Gastroesophageal sphincter (tissue), 3 donors: ENCODE measurements around the gene SMARCA4.

ENCODE experiments used
- CTCF ChIP-seq, 4 experiments: fragments of 200-600 bp in 2 of 4; fragments of 450-650 bp in 2 of 4; sonication (generic) in 1 of 4; IDR thresholded peaks; one replicate each; pipeline ENCODE4 v1.5.1; 2017 to 2019; ENCODE audit warnings: antibody characterized with exemption in 4 of 4, mild to moderate bottlenecking in 2 of 4, moderate library complexity in 2 of 4
- EP300 ChIP-seq: sonication (generic); formaldehyde crosslinking; IDR thresholded peaks from one replicate; pipeline ENCODE4 v1.6.1; 2017; ENCODE audit warnings: antibody characterized with exemption, mild to moderate bottlenecking
- POLR2A ChIP-seq, 2 donors: fragments of 450-650 bp; IDR thresholded peaks; one replicate each; pipeline ENCODE4 v1.6.1; 2017; ENCODE audit warnings: antibody characterized with exemption in 2 of 2, mild to moderate bottlenecking in 2 of 2, moderate library complexity in 1 of 2

GRCh38 chr19:11061952-11062351 is 101.1 kb downstream of the SMARCA4 start:
- TF ChIP-seq POLR2A (IDR thresholded peaks at IDR 0.05): no peak
- no peak for TF ChIP-seq CTCF (IDR thresholded peaks at IDR 0.05)
- no peak for TF ChIP-seq EP300
